NK-92 treated with Interleukin-12 subunit alpha and Interleukin-12 subunit beta, amount 100 ng/mL, for 24 hours (cell line): ENCODE measurements around the gene PIEZO1.
"Not testable (repeated sequence)": the region's sequence is repeated elsewhere in the genome, so short reads cannot be mapped to it uniquely, and the experiment has no call there.

Experiments
- DNase-seq: peaks from one replicate; lab custom pipeline; 2025; lab: John Stamatoyannopoulos, UW

Gene PIEZO1

DNA sequence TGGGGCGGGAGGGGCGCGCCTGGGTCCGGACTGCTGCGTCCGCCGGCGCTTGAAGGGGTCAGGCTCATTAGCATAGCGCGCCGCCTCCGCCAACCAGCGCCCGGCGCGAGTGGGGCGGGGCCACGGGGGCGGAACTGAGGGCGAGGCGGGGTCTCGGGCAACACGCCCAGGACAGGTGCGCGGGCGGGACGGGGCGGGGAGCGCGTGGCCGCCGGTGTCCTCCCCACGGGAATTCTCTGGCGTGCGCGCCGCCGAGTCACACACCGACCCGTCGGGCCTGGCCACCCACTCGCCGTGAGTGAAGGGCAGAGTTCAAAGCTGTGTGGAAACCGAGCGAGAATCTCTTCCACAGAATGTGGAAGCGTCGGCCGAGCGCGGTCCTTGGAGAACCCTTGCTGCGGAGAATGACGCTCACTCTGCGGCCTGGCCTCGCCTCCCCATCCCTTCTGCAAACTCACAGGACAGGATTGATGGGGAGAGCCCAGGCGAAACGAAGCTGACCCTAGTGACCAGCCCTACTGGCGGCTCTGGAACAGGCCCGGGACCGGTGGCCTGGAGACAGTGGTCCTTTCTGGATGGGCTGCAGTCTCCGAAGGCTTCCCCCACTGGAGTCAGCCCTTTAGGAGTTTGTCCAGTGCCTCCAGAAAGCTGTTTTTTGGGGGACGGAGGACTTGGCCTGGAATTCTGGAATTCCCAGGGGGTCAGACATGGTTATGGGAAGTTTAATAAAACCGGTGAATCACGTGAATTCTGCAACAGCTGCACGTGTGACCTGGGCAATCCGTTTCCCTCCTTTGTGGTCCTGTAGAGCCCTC lies 98.4 kb downstream of the PIEZO1 start, which contains the start of gene SNAI3:
Gene SNAI3 (minus strand): TSS at position 69 of the 815 bp plus-strand sequence. CDS start 101 bp downstream, outside the sequence.
- DNase-seq, result no peak

DNA sequence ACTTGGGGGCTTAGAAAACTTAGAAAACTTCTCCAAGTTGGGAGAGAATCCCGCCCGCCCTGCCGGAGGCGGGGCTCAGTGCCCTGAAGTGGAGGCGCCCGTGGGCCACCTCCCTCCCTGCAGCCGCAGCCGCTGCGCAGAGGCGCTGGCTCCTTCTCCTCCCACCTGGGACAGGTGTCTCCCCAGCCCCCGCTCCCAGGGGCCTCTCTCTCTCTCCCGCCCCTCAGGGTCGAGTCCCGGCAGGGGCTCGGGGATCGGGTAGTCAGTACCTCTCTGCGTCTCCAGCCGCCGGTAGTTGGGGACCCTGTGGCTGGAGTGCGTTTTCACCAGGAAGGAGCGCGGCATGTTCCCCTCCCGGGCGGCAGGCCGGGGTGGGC lies 99.0 kb downstream of the PIEZO1 start:
- no peak for DNase-seq

DNA sequence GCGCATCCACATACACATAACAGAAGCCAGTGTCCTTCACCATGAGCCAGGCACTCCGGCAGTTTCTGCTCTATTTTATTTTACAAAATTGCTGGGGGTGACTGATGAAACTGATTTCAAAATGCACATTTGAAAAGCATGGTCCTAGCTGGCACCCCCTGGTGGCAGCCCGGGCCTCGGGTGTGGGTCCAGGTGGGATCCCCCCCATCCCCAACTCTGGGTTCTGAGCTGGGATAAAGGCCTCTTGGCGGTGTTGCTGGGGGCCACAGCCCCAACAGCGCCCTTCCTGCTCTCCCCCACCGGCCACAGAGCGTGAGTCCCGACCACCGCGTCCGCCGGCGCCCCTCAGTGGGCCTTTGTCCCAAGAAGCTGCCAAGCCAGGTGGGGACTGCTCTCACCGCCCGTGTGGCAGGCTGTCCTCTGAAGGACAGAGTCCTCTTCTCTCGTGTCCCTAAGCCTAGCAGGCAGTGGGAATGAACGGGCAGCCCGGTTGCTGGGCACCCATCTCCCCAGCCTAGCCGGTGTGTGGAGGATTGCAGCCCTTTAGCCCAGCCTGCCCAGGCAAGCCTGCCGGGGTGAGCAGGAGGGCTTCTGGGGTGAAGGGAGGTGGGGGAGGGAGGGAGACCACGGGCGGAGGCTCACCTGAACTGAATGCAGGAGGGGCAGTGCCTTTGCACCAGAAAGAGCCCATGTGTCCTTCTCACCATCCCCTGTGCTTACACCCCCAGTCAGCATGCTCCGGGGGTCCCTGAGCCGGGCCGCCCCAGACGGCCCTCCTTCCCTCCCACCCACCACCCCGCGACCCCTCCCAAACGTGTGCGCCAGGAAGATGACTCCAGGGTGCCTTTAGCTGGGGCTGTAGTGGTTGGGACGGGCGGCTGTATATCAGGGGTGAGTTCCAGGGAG lies 99.6 kb downstream of the PIEZO1 start:
- DNase-seq, result no peak

- DNase-seq, result no peak
These were observed 100.4 kb downstream of the PIEZO1 start for GRCh38 chr16:88684569-88685155.

GRCh38 chr16:88681709-88682451 lies 103.1 kb downstream of the PIEZO1 start:
- no peak for DNase-seq

DNA sequence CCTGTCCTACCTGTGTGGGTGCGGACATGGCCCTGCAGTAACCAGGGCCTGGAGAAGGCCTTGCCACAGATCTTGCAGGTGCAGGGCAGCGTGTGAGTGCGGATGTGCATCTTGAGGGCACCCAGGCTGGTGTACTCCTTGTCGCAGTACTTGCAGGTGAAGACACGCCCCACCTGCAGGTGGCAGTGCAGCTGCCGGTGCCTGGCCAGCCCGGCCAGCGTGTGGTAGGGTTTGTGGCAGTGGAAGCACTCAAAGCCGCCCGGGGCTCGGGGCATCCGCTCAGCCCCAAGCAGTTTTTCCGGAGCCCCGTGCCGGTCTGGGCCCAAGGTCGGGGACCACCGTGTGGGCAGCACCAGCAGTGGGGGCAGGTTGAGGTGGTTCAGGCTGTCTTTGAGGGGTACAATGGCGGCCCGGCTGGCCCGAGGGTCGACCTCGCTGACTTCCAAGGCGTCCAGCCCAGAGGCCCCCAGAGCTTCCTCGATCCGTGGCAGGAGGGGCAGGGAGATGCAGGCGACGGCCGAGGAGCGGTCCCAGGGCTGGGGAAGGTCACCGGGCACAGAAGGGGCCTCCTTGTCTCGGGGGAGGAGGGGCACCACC lies 103.8 kb downstream of the PIEZO1 start:
- no peak for DNase-seq

DNA sequence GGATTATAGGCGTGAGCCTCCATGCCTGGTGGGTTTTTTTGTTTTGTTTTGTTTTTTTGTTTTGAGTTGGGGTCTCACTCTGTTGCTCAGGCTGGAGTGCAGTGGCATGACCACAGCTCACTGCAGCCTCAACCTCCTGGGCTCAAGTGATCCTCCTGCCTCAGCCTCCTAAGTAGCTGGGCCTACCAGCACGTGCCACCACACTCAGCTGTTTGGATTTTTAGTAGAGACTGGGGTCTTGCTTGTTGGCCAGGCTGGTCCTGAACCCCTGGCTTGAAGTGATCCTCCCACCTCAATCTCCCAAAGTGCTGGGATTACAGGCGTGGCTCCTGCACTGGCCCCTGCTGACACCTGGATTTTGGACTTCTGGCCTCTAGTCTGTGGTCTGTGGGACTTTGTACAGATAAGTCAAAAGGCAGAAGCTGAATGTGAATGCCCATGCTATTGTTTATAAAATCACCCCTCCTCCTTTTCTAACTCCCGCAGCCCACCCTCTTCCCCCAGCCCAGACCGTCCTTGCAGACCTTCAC lies 104.4 kb downstream of the PIEZO1 start:
- no peak for DNase-seq

DNA sequence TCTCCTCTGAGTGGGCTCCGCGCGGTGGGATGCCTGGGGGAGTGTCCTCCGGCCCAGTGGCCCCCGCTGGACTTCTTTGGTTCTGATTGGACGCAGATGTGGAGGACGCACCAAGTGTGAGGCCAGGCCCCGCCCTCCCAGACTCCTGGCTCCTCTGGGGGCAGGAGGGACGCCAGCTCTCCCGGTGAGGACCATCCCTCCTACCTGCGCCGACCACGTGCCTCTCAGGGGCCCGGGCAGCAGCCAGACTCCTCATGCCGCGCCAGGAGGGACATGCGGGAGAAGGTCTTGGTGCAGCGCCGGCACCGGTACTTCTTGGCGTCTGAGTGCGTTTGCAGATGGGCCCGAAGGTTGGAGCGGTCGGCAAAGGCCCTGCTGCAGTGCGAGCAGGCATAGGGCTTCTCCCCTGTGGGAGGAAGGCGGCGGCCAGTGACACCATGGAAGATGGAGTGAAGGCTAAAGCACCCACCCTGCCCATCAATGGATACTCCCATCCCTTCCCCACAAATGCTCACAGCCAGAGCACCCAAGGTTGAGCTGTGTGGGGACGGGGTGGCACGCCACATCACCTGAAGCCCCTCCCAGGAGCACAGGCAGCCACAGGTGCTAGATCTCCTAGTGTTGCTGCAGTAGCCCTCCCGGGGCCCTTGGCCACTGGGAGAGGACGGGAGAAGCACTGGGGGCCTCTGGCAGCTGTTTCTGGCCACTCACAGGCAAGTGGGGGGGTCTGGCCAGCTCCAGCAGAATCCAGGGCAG lies 106.6 kb downstream of the PIEZO1 start:
- DNase-seq, result no peak

DNA sequence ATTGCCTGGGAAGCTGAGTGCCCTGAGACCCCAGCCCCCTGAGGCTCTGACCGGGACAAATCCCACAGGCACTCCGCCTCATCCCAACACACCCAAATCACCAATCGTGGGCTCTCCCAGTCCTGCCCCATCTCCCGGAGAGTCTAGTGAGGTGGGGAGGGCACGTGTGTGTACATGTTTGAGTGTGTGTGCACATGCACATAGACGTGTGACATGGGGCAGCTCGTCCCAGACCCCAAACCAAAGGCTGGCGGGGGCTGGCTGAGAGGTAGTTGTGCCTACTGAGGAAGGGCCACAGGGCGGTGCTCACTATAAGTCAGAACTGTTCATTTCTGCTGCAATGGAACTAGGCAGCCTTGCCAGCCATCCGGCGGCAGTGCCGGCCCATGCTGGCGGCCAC lies 107.3 kb downstream of the PIEZO1 start:
- DNase-seq, result no peak

GRCh38 chr16:88676502-88677242 lies 108.3 kb downstream of the PIEZO1 start:
- no peak for DNase-seq

DNA sequence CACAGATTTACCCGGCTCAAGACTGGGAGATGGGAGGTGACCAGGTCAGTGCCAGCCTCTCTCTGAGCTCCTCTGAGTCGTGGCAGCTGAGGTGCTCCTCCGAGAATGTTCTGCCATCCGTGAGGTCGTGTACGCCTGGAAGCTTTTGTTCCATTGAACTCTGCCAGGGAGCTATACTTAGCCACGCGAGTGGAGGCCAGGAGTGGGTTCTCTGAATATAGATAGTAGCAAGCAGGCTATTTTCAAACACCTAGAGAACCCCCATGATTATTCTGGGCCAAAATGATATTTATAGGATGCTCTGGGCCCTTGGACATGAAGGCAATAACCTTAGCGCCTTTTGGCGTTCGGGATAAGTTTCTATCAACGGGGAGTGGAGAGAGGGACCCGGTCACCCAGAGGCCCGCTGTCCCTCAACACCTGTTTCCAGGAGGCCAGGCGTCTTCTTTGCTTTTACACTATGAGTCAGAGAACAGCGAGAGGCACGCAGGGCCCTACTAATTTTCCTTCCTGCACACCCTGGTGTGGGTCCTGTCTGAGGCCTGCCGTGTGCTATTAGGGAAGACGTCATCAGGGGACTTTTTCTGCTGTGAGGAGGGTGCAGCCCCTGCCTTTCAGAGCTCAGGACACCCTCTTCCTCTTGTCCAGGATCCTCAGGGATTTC lies 111.2 kb downstream of the PIEZO1 start:
- DNase-seq, result no peak

DNA sequence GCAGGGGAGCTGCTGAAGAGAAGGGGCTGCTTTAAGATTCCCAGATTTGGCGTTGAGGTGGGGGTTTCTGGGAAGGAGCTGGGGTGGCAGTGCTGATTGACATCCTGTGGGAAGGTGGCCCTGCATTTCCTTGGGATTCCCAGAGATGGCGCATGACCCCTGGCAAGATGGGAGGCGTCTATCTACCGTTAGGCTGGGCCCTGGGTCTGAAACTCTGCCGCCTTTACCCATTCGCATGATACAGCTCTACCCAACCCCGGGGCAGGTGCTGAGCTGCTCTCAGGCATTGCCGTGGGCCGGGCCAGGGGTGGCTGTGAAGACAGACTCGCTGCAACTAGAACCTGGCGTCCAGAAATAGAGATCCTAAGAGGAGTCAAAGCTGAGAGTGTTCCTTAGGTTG lies 112.2 kb downstream of the PIEZO1 start:
- DNase-seq, result no peak

GRCh38 chr16:88671806-88672205 lies 113.2 kb downstream of the PIEZO1 start:
- DNase-seq, result no peak

DNA sequence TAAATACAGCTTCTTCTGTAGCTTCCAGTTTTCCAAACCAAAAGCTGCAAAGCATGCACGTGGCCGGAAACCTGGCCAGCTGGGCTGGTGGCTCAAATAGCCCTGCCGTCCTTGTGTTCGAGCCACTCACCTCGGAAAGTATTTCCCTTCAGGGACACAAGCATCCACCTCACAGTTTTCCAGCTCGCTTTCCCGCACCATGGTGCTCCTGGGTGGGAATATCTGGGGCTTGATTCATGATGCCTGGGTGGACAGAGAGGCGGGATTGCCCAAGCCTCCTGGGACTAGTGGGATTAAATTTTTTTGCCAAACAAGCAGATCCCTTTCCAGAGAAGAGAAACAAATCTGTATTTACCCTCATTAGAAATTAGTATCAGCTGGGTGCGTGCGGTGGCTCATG lies 115.0 kb downstream of the PIEZO1 start:
- no peak for DNase-seq

GRCh38 chr16:88669493-88669892 lies 115.5 kb downstream of the PIEZO1 start:
- DNase-seq, result not testable (repeated sequence)

GRCh38 chr16:88667461-88667860 lies 117.6 kb downstream of the PIEZO1 start:
- DNase-seq, result no peak

DNA sequence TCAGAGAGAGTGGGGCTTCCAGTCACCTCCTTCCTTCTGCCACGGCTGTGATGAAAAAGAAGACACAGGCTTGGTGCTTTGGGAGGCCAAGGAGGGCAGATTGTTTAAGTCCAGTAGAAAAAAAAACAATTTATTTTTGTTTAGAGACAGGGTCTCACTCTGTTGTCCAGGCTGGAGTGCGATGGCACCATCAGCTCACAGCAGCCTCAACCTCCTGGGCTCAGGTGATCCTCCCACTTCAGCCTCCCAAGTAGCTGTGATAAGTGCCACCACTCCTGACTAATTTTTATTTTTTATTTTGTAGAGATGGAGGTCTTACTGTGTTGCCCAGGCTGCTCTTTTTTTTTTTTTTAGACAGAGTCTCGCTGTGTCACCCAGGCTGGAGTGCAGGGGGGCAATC lies 119.5 kb downstream of the PIEZO1 start:
- no peak for DNase-seq
